ENCODE results near the gene SCARB1.

- no peak for TF ChIP-seq EZH2 (IDR thresholded peaks at IDR 0.05; ENCODE audit: low read length, missing control alignments)
- TF ChIP-seq, protein P1, sequence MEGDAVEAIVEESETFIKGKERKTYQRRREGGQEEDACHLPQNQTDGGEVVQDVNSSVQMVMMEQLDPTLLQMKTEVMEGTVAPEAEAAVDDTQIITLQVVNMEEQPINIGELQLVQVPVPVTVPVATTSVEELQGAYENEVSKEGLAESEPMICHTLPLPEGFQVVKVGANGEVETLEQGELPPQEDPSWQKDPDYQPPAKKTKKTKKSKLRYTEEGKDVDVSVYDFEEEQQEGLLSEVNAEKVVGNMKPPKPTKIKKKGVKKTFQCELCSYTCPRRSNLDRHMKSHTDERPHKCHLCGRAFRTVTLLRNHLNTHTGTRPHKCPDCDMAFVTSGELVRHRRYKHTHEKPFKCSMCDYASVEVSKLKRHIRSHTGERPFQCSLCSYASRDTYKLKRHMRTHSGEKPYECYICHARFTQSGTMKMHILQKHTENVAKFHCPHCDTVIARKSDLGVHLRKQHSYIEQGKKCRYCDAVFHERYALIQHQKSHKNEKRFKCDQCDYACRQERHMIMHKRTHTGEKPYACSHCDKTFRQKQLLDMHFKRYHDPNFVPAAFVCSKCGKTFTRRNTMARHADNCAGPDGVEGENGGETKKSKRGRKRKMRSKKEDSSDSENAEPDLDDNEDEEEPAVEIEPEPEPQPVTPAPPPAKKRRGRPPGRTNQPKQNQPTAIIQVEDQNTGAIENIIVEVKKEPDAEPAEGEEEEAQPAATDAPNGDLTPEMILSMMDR (conservative IDR thresholded peaks at IDR 0.05 in 1 of 2, IDR thresholded peaks at IDR 0.05 in 1 of 2; ENCODE audit: low read depth in 1 of 2, low read length in 2 of 2) = no peak
Measured at GRCh38 chr12:124896461-124896860, 32.8 kb upstream of the SCARB1 start.
